HEK293 (cell line): Measurements from ENCODE around the gene ZNF577.
A peak's percentile ranks its signal among the peaks of the same experiment; 100 is the strongest.

Experiments used
- HOXD13 ChIP-seq: sonication (generic); formaldehyde crosslinking; IDR thresholded peaks from 2 replicates; pipeline ENCODE4 v1.8.0; 2022; ENCODE audit warnings: missing genetic modification reagents, borderline replicate concordance
- KLF1 ChIP-seq: fragments of 450-650 bp; formaldehyde crosslinking; IDR thresholded peaks from 2 replicates; pipeline ENCODE4 v1.5.1; 2016; ENCODE audit warnings: missing biosample characterization, missing genetic modification characterization
- RBAK ChIP-seq: fragments of 450-650 bp; formaldehyde crosslinking; IDR thresholded peaks from 2 replicates; pipeline ENCODE4 v1.5.1; 2016; ENCODE audit warnings: missing biosample characterization, missing genetic modification characterization
- SCRT1 ChIP-seq: fragments of 450-650 bp; formaldehyde crosslinking; IDR thresholded peaks from 2 replicates; pipeline ENCODE4 v1.5.1; 2016; ENCODE audit warnings: missing biosample characterization, missing genetic modification characterization, borderline replicate concordance
- SETDB1 ChIP-seq: IDR thresholded peaks from one replicate; pipeline ENCODE4 v1.6.1; 2017; ENCODE audit warnings: mild to moderate bottlenecking, low read length, moderate library complexity, mixed read lengths; ENCODE audit not compliant: insufficient read length
- ZBTB7A ChIP-seq: fragments of 450-650 bp; formaldehyde crosslinking; IDR thresholded peaks from 2 replicates; pipeline ENCODE4 v1.5.1; 2016; ENCODE audit warnings: low read depth, missing biosample characterization, missing genetic modification characterization
- ZEB2 ChIP-seq: fragments of 450-650 bp; formaldehyde crosslinking; IDR thresholded peaks from 2 replicates; pipeline ENCODE4 v1.5.1; 2016; ENCODE audit warnings: missing biosample characterization, missing genetic modification characterization
- ZNF138 ChIP-seq: fragments of 450-650 bp; formaldehyde crosslinking; IDR thresholded peaks from 2 replicates; pipeline ENCODE4 v1.5.1; 2016; ENCODE audit warnings: missing biosample characterization, missing genetic modification characterization, borderline replicate concordance
- ZNF23 ChIP-seq: fragments of 450-650 bp; formaldehyde crosslinking; IDR thresholded peaks from 2 replicates; pipeline ENCODE4 v1.5.1; 2016; ENCODE audit warnings: missing biosample characterization, missing genetic modification characterization, borderline replicate concordance
- ZNF311 ChIP-seq: fragments of 450-650 bp; formaldehyde crosslinking; IDR thresholded peaks from 2 replicates; pipeline ENCODE4 v1.5.1; 2017; ENCODE audit warnings: missing biosample characterization, missing genetic modification characterization, borderline replicate concordance
- ZNF354C ChIP-seq: fragments of 450-650 bp; formaldehyde crosslinking; IDR thresholded peaks from 2 replicates; pipeline ENCODE4 v1.5.1; 2016; ENCODE audit warnings: missing biosample characterization, missing genetic modification characterization, low read depth, borderline replicate concordance
- ZNF530 ChIP-seq: fragments of 450-650 bp; formaldehyde crosslinking; IDR thresholded peaks from 2 replicates; pipeline ENCODE4 v1.5.1; 2016; ENCODE audit warnings: low read depth, missing biosample characterization, missing genetic modification characterization
- ZNF629 ChIP-seq: fragments of 450-650 bp; formaldehyde crosslinking; IDR thresholded peaks from 2 replicates; pipeline ENCODE4 v1.5.1; 2017; ENCODE audit warnings: missing biosample characterization, missing genetic modification characterization
- ZNF701 ChIP-seq: fragments of 450-650 bp; formaldehyde crosslinking; IDR thresholded peaks from 2 replicates; pipeline ENCODE4 v1.5.1; 2016; ENCODE audit warnings: missing biosample characterization, missing genetic modification characterization
- ZNF792 ChIP-seq: fragments of 450-650 bp; formaldehyde crosslinking; IDR thresholded peaks from 2 replicates; pipeline ENCODE4 v1.5.1; 2016; ENCODE audit warnings: missing biosample characterization, missing genetic modification characterization
- ZNF830 ChIP-seq: fragments of 450-650 bp; IDR thresholded peaks from 2 replicates; pipeline ENCODE4 v1.5.0; 2018; ENCODE audit warnings: missing biosample characterization, missing genetic modification characterization, low read depth, mild to moderate bottlenecking, moderate library complexity
- TF ChIP-seq, protein P1 (sequence below): fragments of 450-650 bp; formaldehyde crosslinking; IDR thresholded peaks from 2 replicates; pipeline ENCODE4 v1.5.1; 2016; ENCODE audit warnings: missing biosample characterization, missing genetic modification characterization, borderline replicate concordance
- TF ChIP-seq, protein P2 (sequence below): fragments of 450-650 bp; formaldehyde crosslinking; IDR thresholded peaks from 2 replicates; pipeline ENCODE4 v1.5.1; 2016; ENCODE audit warnings: missing biosample characterization, missing genetic modification characterization
- TF ChIP-seq, protein P3 (sequence below): fragments of 450-650 bp; formaldehyde crosslinking; IDR thresholded peaks from 2 replicates; pipeline ENCODE4 v1.5.1; 2017; ENCODE audit warnings: missing biosample characterization, missing genetic modification characterization
- TF ChIP-seq, protein P4 (sequence below): fragments of 450-650 bp; formaldehyde crosslinking; IDR thresholded peaks from 2 replicates; pipeline ENCODE4 v1.5.1; 2016; ENCODE audit warnings: missing biosample characterization, missing genetic modification characterization
- TF ChIP-seq, protein P5 (sequence below): fragments of 450-650 bp; formaldehyde crosslinking; IDR thresholded peaks from 2 replicates; pipeline ENCODE4 v1.5.1; 2017; ENCODE audit warnings: missing biosample characterization, missing genetic modification characterization
- TF ChIP-seq, protein P6 (sequence below): fragments of 450-650 bp; formaldehyde crosslinking; IDR thresholded peaks from 2 replicates; pipeline ENCODE4 v1.5.1; 2016; ENCODE audit warnings: missing biosample characterization, missing genetic modification characterization
- TF ChIP-seq, protein P7 (sequence below): fragments of 450-650 bp; formaldehyde crosslinking; IDR thresholded peaks from 2 replicates; pipeline ENCODE4 v1.5.1; 2017; ENCODE audit warnings: missing biosample characterization, missing genetic modification characterization

ZNF577 gene

DNA sequence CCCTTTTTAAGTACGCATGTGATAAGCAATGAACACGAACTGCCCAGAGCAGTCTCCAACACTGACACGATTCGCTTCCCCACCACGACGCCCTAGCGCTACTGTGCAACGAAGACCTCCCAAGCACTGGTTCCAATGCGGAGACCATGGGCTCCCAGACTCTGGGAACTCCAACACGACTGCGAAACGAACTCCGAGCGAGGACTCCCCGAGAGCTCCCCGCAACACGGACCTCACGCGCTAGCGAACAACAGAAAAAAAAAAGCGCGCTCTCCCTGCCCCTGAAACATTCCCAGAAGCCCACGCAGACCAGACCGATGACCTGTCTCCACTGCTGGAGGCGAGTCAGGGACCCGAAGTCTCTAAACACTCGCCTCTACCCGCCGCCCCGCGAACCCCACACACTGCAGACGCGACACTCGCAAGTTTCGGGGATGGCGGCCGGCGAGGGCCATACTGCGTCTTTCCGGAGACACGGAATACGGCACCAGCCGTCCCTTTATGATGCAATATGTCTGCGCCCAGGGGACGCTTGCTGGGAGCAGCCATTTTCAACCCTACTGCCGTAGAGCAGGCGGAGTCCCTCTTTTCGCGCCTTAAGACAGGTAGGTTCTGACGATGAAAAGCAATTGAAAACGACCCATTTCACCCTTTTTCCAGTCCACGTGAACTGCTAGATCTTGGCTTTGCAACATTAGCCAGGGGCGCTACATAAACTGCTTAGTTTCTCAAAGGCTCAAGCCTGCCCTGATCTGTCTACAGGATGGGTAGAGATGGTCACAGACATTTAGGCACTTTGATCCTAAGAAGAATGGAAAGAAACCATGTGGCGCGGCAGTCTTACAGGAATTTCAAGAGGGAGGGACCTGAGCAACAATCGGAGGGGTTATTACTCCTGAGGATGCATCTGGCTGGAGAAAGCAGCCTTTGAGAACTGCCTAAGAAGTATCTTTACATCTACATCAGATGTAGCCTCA, at the start of gene ZNF577 (continued):
- no peak for TF ChIP-seq SETDB1
- TF ChIP-seq KLF1 (tag by site-specific recombination): no peak
- no peak for TF ChIP-seq ZNF311 (tag by site-specific recombination)
- no peak for TF ChIP-seq ZNF792 (tag by site-specific recombination)
- TF ChIP-seq, protein P1, sequence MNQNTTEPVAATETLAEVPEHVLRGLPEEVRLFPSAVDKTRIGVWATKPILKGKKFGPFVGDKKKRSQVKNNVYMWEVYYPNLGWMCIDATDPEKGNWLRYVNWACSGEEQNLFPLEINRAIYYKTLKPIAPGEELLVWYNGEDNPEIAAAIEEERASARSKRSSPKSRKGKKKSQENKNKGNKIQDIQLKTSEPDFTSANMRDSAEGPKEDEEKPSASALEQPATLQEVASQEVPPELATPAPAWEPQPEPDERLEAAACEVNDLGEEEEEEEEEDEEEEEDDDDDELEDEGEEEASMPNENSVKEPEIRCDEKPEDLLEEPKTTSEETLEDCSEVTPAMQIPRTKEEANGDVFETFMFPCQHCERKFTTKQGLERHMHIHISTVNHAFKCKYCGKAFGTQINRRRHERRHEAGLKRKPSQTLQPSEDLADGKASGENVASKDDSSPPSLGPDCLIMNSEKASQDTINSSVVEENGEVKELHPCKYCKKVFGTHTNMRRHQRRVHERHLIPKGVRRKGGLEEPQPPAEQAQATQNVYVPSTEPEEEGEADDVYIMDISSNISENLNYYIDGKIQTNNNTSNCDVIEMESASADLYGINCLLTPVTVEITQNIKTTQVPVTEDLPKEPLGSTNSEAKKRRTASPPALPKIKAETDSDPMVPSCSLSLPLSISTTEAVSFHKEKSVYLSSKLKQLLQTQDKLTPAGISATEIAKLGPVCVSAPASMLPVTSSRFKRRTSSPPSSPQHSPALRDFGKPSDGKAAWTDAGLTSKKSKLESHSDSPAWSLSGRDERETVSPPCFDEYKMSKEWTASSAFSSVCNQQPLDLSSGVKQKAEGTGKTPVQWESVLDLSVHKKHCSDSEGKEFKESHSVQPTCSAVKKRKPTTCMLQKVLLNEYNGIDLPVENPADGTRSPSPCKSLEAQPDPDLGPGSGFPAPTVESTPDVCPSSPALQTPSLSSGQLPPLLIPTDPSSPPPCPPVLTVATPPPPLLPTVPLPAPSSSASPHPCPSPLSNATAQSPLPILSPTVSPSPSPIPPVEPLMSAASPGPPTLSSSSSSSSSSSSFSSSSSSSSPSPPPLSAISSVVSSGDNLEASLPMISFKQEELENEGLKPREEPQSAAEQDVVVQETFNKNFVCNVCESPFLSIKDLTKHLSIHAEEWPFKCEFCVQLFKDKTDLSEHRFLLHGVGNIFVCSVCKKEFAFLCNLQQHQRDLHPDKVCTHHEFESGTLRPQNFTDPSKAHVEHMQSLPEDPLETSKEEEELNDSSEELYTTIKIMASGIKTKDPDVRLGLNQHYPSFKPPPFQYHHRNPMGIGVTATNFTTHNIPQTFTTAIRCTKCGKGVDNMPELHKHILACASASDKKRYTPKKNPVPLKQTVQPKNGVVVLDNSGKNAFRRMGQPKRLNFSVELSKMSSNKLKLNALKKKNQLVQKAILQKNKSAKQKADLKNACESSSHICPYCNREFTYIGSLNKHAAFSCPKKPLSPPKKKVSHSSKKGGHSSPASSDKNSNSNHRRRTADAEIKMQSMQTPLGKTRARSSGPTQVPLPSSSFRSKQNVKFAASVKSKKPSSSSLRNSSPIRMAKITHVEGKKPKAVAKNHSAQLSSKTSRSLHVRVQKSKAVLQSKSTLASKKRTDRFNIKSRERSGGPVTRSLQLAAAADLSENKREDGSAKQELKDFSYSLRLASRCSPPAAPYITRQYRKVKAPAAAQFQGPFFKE (tag by site-specific recombination): no peak
- no peak for TF ChIP-seq ZEB2 (tag by site-specific recombination)
- TF ChIP-seq, protein P2, sequence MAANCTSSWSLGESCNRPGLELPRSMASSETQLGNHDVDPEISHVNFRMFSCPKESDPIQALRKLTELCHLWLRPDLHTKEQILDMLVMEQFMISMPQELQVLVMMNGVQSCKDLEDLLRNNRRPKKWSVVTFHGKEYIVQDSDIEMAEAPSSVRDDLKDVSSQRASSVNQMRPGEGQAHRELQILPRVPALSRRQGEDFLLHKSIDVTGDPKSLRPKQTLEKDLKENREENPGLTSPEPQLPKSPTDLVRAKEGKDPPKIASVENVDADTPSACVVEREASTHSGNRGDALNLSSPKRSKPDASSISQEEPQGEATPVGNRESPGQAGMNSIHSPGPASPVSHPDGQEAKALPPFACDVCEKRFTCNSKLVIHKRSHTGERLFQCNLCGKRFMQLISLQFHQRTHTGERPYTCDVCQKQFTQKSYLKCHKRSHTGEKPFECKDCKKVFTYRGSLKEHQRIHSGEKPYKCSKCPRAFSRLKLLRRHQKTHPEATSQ: no peak
- no peak for TF ChIP-seq ZNF530 (tag by site-specific recombination)
- TF ChIP-seq RBAK (tag by site-specific recombination): no peak
- TF ChIP-seq ZNF23 (tag by site-specific recombination): no peak
- TF ChIP-seq ZNF354C: no peak
- TF ChIP-seq, protein P3, sequence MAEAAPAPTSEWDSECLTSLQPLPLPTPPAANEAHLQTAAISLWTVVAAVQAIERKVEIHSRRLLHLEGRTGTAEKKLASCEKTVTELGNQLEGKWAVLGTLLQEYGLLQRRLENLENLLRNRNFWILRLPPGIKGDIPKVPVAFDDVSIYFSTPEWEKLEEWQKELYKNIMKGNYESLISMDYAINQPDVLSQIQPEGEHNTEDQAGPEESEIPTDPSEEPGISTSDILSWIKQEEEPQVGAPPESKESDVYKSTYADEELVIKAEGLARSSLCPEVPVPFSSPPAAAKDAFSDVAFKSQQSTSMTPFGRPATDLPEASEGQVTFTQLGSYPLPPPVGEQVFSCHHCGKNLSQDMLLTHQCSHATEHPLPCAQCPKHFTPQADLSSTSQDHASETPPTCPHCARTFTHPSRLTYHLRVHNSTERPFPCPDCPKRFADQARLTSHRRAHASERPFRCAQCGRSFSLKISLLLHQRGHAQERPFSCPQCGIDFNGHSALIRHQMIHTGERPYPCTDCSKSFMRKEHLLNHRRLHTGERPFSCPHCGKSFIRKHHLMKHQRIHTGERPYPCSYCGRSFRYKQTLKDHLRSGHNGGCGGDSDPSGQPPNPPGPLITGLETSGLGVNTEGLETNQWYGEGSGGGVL: peak; percentile 20; the same call in 1 of the 2 replicates
- TF ChIP-seq, protein P4, sequence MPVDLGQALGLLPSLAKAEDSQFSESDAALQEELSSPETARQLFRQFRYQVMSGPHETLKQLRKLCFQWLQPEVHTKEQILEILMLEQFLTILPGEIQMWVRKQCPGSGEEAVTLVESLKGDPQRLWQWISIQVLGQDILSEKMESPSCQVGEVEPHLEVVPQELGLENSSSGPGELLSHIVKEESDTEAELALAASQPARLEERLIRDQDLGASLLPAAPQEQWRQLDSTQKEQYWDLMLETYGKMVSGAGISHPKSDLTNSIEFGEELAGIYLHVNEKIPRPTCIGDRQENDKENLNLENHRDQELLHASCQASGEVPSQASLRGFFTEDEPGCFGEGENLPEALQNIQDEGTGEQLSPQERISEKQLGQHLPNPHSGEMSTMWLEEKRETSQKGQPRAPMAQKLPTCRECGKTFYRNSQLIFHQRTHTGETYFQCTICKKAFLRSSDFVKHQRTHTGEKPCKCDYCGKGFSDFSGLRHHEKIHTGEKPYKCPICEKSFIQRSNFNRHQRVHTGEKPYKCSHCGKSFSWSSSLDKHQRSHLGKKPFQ (tag by site-specific recombination): no peak
- TF ChIP-seq ZNF138: no peak
- TF ChIP-seq ZNF701: no peak
- TF ChIP-seq, protein P5, sequence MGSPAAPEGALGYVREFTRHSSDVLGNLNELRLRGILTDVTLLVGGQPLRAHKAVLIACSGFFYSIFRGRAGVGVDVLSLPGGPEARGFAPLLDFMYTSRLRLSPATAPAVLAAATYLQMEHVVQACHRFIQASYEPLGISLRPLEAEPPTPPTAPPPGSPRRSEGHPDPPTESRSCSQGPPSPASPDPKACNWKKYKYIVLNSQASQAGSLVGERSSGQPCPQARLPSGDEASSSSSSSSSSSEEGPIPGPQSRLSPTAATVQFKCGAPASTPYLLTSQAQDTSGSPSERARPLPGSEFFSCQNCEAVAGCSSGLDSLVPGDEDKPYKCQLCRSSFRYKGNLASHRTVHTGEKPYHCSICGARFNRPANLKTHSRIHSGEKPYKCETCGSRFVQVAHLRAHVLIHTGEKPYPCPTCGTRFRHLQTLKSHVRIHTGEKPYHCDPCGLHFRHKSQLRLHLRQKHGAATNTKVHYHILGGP (tag by site-specific recombination): no peak
- TF ChIP-seq, protein P6, sequence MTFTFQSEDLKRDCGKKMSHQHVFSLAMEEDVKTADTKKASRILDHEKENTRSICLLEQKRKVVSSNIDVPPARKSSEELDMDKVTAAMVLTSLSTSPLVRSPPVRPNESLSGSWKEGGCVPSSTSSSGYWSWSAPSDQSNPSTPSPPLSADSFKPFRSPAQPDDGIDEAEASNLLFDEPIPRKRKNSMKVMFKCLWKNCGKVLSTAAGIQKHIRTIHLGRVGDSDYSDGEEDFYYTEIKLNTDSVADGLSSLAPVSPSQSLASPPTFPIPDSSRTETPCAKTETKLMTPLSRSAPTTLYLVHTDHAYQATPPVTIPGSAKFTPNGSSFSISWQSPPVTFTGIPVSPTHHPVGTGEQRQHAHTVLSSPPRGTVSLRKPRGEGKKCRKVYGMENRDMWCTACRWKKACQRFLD (tag by site-specific recombination): no peak
- TF ChIP-seq, protein P7, sequence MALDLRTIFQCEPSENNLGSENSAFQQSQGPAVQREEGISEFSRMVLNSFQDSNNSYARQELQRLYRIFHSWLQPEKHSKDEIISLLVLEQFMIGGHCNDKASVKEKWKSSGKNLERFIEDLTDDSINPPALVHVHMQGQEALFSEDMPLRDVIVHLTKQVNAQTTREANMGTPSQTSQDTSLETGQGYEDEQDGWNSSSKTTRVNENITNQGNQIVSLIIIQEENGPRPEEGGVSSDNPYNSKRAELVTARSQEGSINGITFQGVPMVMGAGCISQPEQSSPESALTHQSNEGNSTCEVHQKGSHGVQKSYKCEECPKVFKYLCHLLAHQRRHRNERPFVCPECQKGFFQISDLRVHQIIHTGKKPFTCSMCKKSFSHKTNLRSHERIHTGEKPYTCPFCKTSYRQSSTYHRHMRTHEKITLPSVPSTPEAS: no peak
- no peak for TF ChIP-seq ZNF830
- TF ChIP-seq HOXD13 (CRISPR knock-in tag): no peak
- no peak for TF ChIP-seq ZBTB7A (tag by site-specific recombination)
- TF ChIP-seq ZNF629 (tag by site-specific recombination): peak; percentile 53; the same call in 1 of the 2 replicates
- TF ChIP-seq SCRT1 (tag by site-specific recombination): no peak
